NCI-H1694 treated with DMSO at 0.1 percent for 48 hours (cell line): ENCODE data around the gene GABBR2.

Source experiments
- DNase-seq: peaks from one replicate; lab custom pipeline; 2025; lab: John Stamatoyannopoulos, UW

GABBR2 gene

DNA sequence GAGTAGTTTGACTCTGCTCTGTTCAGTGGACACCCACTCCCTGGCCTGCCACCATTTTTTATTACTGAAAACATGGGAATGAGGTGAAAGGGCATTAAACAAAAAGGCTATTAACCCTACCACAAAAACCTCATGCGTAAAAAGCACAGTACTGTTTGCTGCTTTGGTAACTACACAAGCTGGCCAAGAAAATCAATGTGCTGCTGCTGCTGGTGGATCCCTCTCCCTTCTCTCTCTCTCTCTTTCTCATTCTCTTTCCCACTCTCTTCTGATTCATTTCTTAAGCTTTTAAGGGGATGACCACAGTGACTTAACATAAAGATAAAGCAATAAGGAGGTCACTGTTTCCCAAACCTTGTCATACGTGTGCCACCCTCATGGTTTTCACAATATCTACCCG is 270.1 kb downstream of the GABBR2 start:
- DNase-seq, result no peak

GRCh38 chr9:98437458-98438034 is 271.2 kb downstream of the GABBR2 start:
- DNase-seq, result no peak

DNA sequence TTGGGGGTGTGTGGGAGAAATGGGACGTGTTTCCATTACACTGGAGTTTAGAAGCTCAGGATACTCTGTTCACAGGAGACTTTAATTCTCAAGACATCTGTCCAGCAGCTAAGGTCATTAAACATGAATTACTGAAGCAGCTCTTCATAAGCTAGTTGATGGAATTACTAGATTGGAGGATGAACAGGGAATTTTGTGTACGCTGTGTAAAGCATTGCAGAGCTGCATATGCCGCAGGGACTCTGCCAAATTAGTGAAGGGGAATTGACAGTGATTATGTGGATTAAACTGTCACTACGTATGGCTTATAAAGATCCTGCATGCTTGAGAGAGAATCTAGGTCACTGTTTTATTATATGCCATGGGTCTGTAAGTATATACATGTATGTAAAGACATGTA is 275.8 kb downstream of the GABBR2 start:
- DNase-seq, result no peak

- no peak for DNase-seq
These were observed 276.6 kb downstream of the GABBR2 start for GRCh38 chr9:98432134-98432533.

- no peak for DNase-seq
These were observed 278.0 kb downstream of the GABBR2 start for GRCh38 chr9:98430535-98431292.

- no peak for DNase-seq
These were observed 279.1 kb downstream of the GABBR2 start for GRCh38 chr9:98429613-98430012.

GRCh38 chr9:98428454-98428853 is 280.3 kb downstream of the GABBR2 start:
- DNase-seq, result no peak

DNA sequence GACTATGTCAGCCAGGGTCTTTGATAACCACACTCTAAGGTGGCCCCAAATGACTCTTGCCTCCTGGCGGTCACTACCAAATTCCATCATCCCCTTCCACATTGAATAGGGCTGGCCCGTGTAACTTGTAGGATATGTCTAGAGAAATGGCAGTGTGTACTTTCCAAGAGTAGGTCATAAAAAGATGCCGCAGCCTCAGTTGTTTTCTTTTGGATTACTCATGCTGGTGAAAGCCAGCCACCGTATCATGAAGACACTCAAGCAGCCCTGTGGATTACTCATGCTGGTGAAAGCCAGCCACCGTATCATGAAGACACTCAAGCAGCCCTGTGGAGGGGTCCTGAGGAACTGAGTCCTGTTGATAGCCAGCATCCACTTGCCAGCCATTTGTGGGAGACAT is 281.2 kb downstream of the GABBR2 start:
- no peak for DNase-seq

DNA sequence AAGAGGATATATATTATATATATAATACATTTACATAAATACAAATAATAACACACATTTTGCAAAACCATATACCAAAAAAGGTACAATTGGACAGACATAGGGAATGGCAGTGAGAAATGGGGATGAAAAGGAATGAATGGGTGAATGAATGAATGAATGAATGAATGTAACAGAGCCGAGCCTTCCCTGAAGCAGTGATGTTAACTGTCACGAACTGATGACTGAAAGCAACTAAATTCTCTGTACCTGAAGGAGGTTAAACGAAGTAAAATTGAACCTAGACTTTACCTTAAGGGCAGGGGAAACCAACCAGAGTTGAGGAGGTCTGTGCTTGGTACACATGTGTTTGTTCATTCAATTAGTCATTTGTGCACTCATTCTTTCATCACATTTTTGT is 283.7 kb downstream of the GABBR2 start:
- no peak for DNase-seq

- no peak for DNase-seq
These were observed 289.5 kb downstream of the GABBR2 start for GRCh38 chr9:98419260-98419603.

DNA sequence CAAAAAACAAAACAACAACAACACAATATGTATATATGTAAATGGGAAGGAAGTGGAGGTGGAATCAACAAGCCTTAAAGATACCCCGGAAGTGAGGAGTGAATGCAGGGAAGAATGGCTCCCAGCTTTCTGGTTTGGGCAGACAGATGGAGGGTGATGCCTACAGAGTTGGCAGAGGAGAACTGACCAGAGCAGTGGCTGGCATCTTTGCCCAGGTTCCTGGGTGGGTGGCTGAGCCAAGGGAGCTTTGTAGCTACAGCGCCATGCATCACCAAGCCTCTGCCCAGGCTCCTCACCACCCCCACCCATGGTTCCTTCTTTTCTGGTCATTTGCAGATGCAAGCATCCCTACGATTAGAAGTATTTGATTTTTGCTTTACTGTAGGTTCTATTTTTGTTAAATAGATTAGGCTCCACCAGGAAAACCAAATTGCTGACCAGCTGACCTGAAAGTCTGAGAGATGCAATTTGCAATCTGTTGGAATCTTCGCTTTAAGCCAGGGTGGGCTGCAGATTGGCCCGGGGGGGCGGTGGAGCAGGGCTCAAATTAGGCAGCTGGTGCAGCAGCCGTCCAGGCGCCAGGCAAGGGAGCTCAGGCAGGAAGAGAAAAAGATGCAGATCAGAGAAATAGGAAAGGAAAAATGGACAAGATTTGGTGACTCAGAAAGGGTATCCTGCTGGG is 290.0 kb downstream of the GABBR2 start:
- DNase-seq, result no peak

DNA sequence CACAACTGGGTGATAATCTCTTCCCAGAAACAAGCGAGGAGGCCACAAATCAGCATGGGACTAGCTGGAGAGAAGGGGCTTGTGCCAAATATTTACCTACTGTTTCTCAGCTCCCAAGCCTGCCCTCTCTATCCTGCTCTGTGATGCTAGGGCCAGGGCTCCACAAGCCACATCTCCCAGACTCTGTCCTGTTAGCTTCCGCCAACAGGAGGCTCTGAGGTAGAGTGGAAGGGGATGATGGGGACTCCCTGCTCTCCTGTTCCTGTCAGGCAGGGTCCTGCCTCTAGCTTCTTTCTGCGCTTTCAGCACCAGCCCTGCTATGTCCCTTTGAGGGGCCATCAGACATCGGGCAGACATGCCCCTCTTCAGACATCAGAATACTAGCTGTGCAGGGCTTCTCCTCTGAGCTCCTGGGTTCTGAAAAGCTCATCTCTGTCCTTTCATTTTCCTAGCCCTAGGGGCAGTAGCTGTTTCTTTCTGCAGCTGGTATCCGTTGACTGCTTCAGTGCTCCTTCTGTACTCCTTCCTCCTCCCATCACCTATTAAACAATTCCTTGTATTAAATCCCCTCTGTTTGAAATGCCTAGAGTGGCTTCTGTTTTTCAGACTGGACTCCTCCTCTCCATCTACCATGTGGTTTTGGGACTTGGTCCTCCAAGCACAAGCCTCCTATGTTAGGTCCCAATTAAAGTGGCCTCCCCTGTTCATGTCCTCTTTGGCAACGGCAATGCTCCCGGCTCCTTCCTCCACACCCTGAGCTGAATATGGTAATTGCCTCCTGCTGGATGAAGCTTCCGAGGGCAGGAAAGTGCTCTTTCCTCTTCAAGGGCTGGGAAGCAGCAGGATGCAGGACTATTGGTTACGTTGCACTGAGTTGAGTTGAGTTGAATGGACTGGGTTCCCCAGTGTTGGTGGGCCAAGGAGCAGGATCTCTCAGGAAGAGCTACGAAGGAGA is 292.2 kb downstream of the GABBR2 start:
- DNase-seq, result no peak

DNA sequence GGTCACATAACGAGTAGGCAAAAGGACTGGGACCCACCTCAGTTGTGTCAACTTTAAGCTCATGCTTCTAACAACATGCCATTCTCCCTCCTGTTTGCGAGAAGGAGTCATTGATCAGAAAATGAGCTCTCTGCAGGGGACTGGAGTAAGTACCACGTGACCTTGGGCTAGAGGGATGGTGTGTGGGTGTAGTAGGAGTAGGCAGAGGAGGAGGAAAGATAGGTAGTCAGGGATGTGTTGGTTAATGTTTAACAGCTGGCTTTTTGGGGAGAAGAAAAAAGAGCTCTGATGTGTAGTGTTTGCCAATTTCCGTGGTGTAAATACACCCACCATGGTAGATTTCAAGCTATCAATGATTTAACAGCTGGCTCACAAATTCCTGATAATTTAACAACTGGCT is 293.0 kb downstream of the GABBR2 start:
- DNase-seq, result no peak

DNA sequence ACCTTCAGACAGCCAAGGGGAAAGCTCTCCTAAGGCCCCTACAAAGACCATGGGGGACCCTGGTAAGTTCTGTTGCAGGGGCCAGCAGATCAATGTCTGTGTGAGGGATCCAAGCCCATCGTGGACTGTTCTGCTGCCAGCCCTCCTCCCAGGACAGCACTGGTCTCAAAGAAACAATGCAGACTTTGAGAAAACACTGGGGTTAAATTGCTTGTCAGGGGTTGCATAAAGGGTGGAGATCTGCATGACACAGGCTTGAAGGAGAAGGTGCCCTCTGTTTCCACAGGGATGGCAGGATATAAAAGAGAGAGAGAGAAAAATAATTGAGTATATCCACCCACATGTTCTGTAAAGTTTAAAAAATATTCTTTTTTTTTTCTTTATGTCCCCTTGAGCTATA is 295.7 kb downstream of the GABBR2 start:
- no peak for DNase-seq

GRCh38 chr9:98412101-98412842 is 296.5 kb downstream of the GABBR2 start:
- DNase-seq, result no peak

GRCh38 chr9:98410185-98410697 is 298.5 kb downstream of the GABBR2 start:
- DNase-seq, result no peak

GRCh38 chr9:98409719-98410118 is 299.0 kb downstream of the GABBR2 start:
- DNase-seq, result no peak

DNA sequence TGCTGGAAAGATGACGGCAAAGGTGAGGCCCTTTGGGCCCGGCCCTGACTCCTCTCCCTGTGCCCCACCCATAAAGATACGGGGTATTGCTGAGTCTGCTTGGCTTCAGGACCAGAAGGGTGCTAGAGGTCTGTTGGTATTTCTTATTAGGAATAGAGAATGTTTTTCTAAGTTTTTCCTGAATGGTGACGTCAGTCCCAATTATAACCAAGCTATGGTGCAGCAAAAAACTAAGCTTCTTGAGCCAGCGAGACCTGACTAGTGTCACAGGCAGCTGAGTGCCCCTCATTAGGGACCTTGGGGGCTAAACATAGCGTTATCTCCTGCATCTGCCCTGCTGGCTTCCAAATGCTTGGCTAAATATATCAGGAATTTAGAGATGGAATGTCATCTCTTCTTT is 302.3 kb downstream of the GABBR2 start:
- DNase-seq, result no peak

DNA sequence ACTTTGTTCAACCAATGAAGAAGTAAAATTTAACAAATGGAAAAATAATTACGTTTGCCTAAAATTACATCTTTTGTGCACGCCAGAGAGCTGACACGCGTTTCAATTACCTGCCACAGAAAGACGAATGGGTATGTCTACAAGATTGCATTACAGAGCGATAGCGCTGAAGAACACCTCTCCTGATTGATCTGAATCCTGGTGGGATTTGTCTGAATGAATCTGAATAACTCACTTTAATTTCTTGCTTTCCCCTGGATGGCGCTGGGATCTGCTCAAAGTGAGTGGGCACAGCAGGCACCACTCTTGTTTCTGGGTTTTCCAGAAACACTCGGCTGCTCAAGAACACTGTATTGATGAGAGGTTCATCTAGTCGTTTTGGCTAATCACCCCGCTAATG is 304.5 kb downstream of the GABBR2 start:
- no peak for DNase-seq

DNA sequence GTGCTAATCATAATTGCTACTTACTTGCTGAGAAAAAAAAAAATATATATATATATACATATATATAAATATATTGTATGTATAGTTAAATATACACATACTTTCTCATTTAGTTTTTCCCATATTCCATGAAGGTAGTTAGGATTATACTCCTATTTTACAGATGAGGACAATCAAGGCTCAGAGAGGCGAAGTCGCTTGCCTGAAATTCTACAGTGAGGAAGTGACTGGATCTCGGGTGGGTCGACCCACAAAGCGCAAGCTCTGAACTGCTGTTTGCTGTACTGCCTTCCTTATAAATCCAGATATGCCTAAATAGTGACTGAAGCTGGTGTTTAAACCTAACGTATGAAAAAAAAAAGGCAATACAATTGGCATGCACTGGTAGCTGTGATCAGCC is 305.0 kb downstream of the GABBR2 start:
- DNase-seq, result no peak
